HG02973 (cell line): ENCODE data around the gene LIPT1.
"Not testable (repeated sequence)": the region's sequence is repeated elsewhere in the genome, so short reads cannot be mapped to it uniquely, and the experiment has no call there.

Source experiments
- ATAC-seq: cut with Tn5 transposase; IDR thresholded peaks from one replicate; pipeline ENCODE4 v1.9.1; 2021; ENCODE audit warnings: moderate library complexity; ENCODE audit not compliant: unreplicated experiment

Gene LIPT1

DNA sequence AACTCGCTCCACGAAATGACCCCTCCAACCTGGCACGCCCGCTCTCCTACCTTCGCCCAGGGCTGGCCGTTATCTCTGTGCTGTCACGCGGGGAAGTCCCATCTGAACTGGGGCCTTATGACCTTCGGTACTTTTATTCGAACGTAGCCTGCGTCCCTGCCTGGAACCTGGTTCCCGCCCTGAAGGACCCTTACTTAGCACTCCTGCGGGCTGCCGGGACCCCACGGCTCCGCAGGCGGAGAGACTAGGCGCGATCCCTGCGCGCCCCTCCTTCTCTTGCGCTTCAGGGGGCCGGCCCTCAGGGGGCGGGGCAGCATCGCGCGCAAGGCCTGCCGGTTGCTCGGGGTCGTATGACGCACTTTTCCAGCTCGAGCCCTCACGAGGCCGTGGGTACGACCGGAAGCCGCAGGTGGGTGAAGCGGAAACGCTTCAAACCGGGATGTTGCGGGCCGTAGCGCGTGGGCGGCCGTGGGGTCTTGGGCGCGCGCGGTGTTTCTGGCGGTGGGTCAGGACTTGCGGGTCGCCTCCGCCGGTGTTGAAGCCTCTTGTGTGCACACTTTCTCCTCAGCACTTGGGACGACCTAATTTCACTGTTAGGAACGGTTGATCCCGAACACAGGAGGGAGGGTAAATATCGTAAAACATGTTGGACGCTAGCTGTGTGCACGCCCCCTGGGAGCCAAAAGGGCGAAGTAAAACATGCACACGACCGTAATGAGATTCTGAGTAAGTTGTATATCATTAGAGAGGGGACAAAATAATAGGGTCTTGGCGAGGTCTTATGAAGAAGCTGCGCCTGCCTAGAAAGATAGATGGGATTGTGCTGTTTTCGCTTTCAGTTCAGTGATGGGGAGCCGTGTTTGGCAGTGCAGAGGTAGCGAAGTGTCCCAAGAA, at the start of gene LIPT1, which contains the start of gene TSGA10:
Gene LIPT1, plus strand, starts transcription at position 325 of the 894 bp plus-strand sequence. CDS start 6,991 bp downstream, outside the sequence.
Gene TSGA10, minus strand, starts transcription at position 300 of the 894 bp plus-strand sequence. CDS start 45,503 bp downstream, outside the sequence.
- peak; percentile 85 for ATAC-seq

GRCh38 chr2:99106913-99107312, 47.9 kb upstream of the LIPT1 start:
- no peak for ATAC-seq

DNA sequence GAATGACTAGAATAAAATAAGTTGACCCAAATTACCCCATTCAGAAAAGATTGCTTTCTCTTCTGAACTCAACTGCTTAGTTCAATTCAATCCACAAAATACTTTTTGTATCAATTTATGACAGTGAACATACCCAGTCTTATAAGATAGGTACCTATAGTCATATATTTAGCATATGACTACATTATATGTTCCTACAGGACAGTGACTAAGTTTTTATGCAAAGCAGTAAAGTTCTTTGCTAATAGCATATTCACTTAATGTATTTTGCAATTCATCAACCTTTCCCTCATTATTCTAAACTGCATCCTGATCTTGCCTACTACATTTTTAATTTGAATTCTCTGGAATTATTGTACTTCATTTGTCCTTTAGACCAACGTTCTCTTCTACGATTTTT, 43.5 kb upstream of the LIPT1 start:
- ATAC-seq: no peak

DNA sequence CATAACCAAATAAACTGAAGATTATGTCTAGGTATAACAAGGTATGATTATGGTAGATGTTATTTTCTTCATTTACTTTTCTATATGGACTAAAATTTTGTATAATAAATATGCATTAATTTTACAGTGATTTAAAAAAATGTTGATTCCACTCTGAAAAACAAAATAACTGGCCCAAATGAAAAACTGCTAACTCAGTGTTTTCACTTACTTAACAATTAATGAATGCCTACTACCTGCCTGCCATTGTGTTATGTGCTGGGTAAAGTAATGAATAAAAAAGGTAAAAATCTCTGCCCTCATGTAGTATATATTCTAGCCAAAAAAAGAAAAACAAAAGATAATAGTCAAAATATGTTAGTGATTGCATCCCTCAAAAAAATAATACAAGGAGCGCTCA, 42.8 kb upstream of the LIPT1 start:
- ATAC-seq: no peak

- no peak for ATAC-seq
Observed at GRCh38 chr2:99112617-99113016, 42.1 kb upstream of the LIPT1 start.

- ATAC-seq: no peak
Observed at GRCh38 chr2:99127981-99128380, 26.8 kb upstream of the LIPT1 start.

GRCh38 chr2:99135044-99135556, 19.7 kb upstream of the LIPT1 start:
- ATAC-seq: not testable (repeated sequence)

DNA sequence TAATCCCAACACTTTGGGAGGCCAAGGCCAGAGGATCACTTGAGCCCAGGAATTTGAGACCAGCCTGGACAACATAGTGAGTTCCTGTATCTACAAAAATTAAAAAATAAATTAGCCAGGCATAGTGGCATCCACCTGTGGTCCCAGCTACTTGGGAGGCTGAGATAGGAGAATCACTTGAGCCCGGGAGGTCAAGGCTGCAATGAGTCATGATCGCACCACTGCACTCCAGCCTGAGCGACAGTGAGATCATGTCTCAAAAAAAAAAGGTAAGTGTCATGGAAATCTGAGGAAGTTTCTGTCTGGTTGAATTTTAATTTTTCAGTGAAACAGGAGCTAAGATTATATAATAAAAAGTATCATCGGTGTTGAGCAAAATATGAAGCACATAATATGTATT, 15.8 kb upstream of the LIPT1 start:
- no peak for ATAC-seq

GRCh38 chr2:99140056-99140859, 14.5 kb upstream of the LIPT1 start:
- ATAC-seq: no peak

GRCh38 chr2:99140860-99141109, 14.0 kb upstream of the LIPT1 start:
- ATAC-seq: peak; percentile 20

- ATAC-seq: peak; percentile 86
Observed at GRCh38 chr2:99141110-99142108, 13.4 kb upstream of the LIPT1 start, which contains the start of gene C2orf15. Gene C2orf15, plus strand, starts transcription at chr2:99141707. Its CDS starts 8,852 bp downstream, at chr2:99150559.

GRCh38 chr2:99150706-99151105, 4.1 kb upstream of the LIPT1 start:
- no peak for ATAC-seq

DNA sequence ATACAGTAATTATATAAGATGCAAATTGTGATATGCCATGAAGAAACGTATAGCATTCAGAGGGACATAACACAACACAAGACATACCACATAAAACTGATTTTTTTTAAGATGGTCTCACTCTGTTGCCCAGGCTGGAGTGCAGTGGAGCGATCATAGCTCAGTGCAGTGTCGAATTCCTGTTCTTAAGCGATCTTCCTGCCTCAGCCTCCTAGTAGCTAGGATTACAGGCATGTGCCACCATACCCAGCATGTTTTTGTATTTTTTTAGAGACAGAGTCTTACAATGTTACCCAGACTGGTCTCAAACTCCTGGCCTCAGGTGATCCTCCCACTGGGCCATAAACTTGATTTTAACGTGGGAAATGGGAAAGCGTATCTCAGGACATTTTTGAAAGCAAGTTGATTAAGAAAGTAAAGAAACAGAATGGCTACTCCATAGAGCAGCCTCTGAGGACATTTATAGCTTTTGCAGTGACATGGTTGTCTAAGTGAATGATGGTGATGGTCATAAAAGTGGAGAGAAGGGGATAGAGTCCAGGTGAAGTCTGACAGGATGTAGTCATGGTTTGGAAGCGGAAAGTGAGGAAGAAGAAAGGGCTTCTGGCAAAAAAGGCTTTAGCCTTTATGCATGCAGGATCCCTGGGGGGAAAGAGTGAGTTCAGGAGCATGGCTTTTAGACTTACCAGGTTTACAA, 2.4 kb upstream of the LIPT1 start:
- ATAC-seq: no peak

GRCh38 chr2:99153921-99154604, 704 bp upstream of the LIPT1 start:
- no peak for ATAC-seq

DNA sequence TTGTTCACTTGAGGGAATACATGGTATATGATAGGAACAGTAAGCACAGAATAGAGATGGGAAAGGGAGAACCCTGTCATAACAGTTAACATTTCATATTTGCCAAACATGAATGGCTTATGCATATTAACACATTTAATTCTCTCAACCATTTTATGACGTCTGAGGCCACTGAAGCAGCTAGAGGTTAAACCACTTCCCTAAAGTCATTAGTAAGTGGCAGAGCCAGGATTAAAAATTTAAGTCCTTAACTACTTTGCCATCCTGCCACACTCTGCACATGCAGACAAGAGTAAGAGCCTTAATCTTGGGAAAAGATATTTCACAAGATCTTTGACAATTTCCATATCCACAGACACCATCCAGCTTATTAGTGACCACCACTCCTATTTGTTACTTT, 2.1 kb downstream of the LIPT1 start:
- ATAC-seq: no peak

GRCh38 chr2:99158599-99158998, 3.8 kb downstream of the LIPT1 start:
- ATAC-seq: no peak

DNA sequence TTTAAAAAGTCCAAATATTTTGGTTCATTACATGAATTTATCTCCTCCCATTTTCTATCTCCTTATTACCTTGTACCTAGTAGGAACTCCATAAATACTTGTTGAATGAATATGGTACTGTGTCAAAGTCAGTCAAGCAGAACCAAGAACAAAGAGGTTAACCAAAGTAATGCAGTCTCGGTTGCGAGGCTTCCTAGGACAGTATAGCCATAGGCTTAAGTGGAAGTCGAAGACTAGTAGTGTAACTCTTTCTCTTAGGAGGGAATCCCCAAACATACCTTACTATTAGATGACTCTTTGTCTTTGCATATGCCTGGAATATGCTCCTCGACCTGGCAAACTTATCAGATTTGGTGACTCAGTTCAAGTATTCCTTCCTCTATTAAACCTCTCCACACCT, 4.8 kb downstream of the LIPT1 start:
- no peak for ATAC-seq

DNA sequence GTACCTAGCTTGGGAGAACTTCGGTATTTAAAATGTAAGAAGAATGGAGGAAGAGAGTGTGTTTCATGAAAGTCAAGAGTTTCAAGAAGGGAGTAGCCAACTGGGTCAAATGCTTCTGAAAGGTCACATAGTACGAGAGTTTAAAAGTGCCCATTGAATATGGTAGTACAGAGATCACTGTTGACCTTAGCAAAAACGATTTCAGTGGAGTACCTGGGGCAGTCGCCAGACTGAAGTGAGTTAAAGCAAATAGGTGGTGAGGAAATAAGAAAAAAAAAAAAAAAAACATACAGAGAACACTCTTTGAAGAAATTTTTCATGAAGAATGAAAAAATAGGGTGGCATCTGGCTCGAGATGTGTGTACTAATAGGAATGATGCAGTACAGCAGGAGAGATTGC, 11.5 kb downstream of the LIPT1 start:
- ATAC-seq: no peak

GRCh38 chr2:99169534-99169933, 14.8 kb downstream of the LIPT1 start:
- ATAC-seq: no peak
